Keratinocyte (primary cell): ENCODE results near the gene ADAM12. TPM values are rescaled to one million over a fixed set of nuclear protein-coding genes. Genes with fewer than 3 reads are reported as not detected.

Source experiments
- DNase-seq: peaks from one replicate; pipeline ENCODE4 v3.0.0-alpha.2; 2011; ENCODE audit warnings: low read depth, missing footprints, low spot score
- FAIRE-seq: peaks from 2 replicates; lab custom pipeline; 2011; peaks lifted over from hg19 to GRCh38; lab: Jason Lieb, UNC
- H2AFZ ChIP-seq: 2 replicates; pipeline ENCODE4 v1.6.0; 2012; ENCODE audit warnings: low read length, control low read depth, inconsistent platforms; ENCODE audit not compliant: control insufficient read depth
- H3K27ac ChIP-seq: 2 replicates; pipeline ENCODE4 v1.5.1; 2011; ENCODE audit warnings: low read length; ENCODE audit not compliant: control insufficient read depth, insufficient read depth
- H3K27me3 ChIP-seq: 3 replicates; pipeline ENCODE4 v1.6.0; 2011; ENCODE audit warnings: low read length; ENCODE audit not compliant: control insufficient read depth, insufficient read depth; ENCODE audit errors: extremely low read depth
- H3K36me3 ChIP-seq, 2 experiments: 2 replicates in 1 of 2; 3 replicates in 1 of 2; pipeline ENCODE4 v1.5.1; 2011; ENCODE audit warnings: low read length in 2 of 2, mild to moderate bottlenecking in 1 of 2; ENCODE audit not compliant: control insufficient read depth in 2 of 2, insufficient read depth in 2 of 2; ENCODE audit errors: extremely low read depth in 1 of 2
- H3K4me1 ChIP-seq: 3 replicates; pipeline ENCODE4 v1.5.1; 2011; ENCODE audit warnings: low read length; ENCODE audit not compliant: control insufficient read depth, insufficient read depth; ENCODE audit errors: extremely low read depth
- H3K4me2 ChIP-seq: 3 replicates; pipeline ENCODE4 v1.6.0; 2011; ENCODE audit warnings: low read depth, low read length; ENCODE audit not compliant: control insufficient read depth, insufficient read depth; ENCODE audit errors: extremely low read depth
- H3K4me3 ChIP-seq, 3 experiments: fragments of 200-600 bp in 1 of 3; sonication (generic) in 1 of 3; 2 replicates in 2 of 3; 3 replicates in 1 of 3; pipeline ENCODE4 v1.5.1; 2011 to 2016; ENCODE audit warnings: low read length in 3 of 3, mild to moderate bottlenecking in 3 of 3, control low read depth in 2 of 3, inconsistent platforms in 1 of 3, low read depth in 1 of 3, mixed read lengths in 1 of 3, mixed run types in 1 of 3, moderate library complexity in 1 of 3; ENCODE audit not compliant: control insufficient read depth in 2 of 3, insufficient read depth in 2 of 3; ENCODE audit errors: extremely low read depth in 1 of 3
- H3K79me2 ChIP-seq: 2 replicates; pipeline ENCODE4 v1.6.0; 2012; ENCODE audit warnings: low read length; ENCODE audit not compliant: control insufficient read depth, insufficient read depth
- H3K9ac ChIP-seq: 3 replicates; pipeline ENCODE4 v1.6.0; 2011; ENCODE audit warnings: low read length; ENCODE audit not compliant: control insufficient read depth, insufficient read depth; ENCODE audit errors: extremely low read depth
- H3K9me1 ChIP-seq: 3 replicates; pipeline ENCODE4 v1.6.0; 2011; ENCODE audit warnings: low read length; ENCODE audit not compliant: control insufficient read depth, insufficient read depth; ENCODE audit errors: extremely low read depth
- H3K9me3 ChIP-seq: 2 replicates; pipeline ENCODE4 v1.5.1; 2012; ENCODE audit warnings: low read depth, low read length; ENCODE audit not compliant: control insufficient read depth
- H4K20me1 ChIP-seq: 3 replicates; pipeline ENCODE4 v1.6.0; 2011; ENCODE audit warnings: low read length; ENCODE audit not compliant: control insufficient read depth, insufficient read depth; ENCODE audit errors: extremely low read depth
- CTCF ChIP-seq, 3 experiments: IDR thresholded peaks in 1 of 3; conservative IDR thresholded peaks in 1 of 3; optimal IDR thresholded peaks in 1 of 3; 2 replicates in 2 of 3; 3 replicates in 1 of 3; pipeline versions ENCODE3 to v1.5.1; 2011; ENCODE audit warnings: low read length in 3 of 3, mild to moderate bottlenecking in 3 of 3, moderate library complexity in 2 of 3, control low read depth in 1 of 3, inconsistent platforms in 1 of 3; ENCODE audit not compliant: insufficient read depth in 2 of 3; ENCODE audit errors: extremely low read depth in 1 of 3
- EZH2 ChIP-seq: IDR thresholded peaks from one replicate; pipeline ENCODE4 v1.6.1; 2012; ENCODE audit warnings: inconsistent platforms, mild to moderate bottlenecking, low read length, moderate library complexity
- dilution Hi-C: fragments of 300-500 bp; cut with MboI; formaldehyde crosslinking; loops from one replicate; pipeline ENCODE4 v1.7.0; 2020; ENCODE audit warnings: low sequenced_read_pairs; ENCODE audit not compliant: extremely low pct_ligation_motif_present
- polyA plus RNA-seq, 5 experiments: library from polyadenylated mRNA; depleted of rRNA in 3 of 5; stranded (reverse) in 3 of 5; stranded (forward) in 1 of 5; unstranded in 1 of 5; fragments of >200 nt; gene quantifications; 1 replicate in 1 of 5; 2 replicates in 3 of 5; 3 replicates in 1 of 5; pipeline versions ENCODE4 v1.2.1 to v1.2.3, GENCODE V29; 2011 to 2012; ENCODE audit warnings: missing spikeins in 2 of 5, low read depth in 1 of 5, low replicate concordance in 1 of 5

Gene ADAM12
- polyA plus RNA-seq, 1 donor (not counting 4 experiments of a cell fraction or from before 2014, with no cell fraction given), result 0.07 TPM

- Histone ChIP-seq H3K4me2 (no peak overlapping the region), H3K9me1 (no peaks in the 10 kb centered on the region), H3K4me3 (no peak overlapping the region), H3K79me2 (no peaks in the 10 kb centered on the region), H3K9me3 (no peaks in the 10 kb centered on the region), H3K36me3 (no peaks in the 10 kb centered on the region), H3K27me3 (no peaks in the 10 kb centered on the region), H3K4me1 (no peaks in the 10 kb centered on the region), H3K27ac (no peak overlapping the region), H2AFZ (no peak overlapping the region), H4K20me1 (no peaks in the 10 kb centered on the region), H3K9ac (no peak overlapping the region)
- dilution Hi-C loops, result no loop called here
- no peak for TF ChIP-seq EZH2
- TF ChIP-seq CTCF (optimal IDR thresholded peaks at IDR 0.05 in 1 of 3, IDR thresholded peaks at IDR 0.05 in 1 of 3, conservative IDR thresholded peaks at IDR 0.05 in 1 of 3; ENCODE audit: extremely low read depth in 1 of 3, insufficient read depth in 2 of 3, low read length in 3 of 3), result no peak
- no peak for DNase-seq
- no peak for FAIRE-seq
These were observed 263.5 kb downstream of the ADAM12 start for GRCh38 chr10:126124668-126125349.

GRCh38 chr10:126124046-126124445 lies 264.2 kb downstream of the ADAM12 start:
- TF ChIP-seq EZH2 (no peak), CTCF (optimal IDR thresholded peaks at IDR 0.05 in 1 of 3, IDR thresholded peaks at IDR 0.05 in 1 of 3, conservative IDR thresholded peaks at IDR 0.05 in 1 of 3; ENCODE audit: extremely low read depth in 1 of 3, insufficient read depth in 2 of 3, low read length in 3 of 3) (no peak)
- Histone ChIP-seq H3K27ac (no peak overlapping the region), H3K4me2 (no peak overlapping the region), H3K4me3 (no peak overlapping the region), H2AFZ (no peak overlapping the region), H3K9me3 (no peaks in the 10 kb centered on the region), H3K27me3 (no peaks in the 10 kb centered on the region), H3K79me2 (no peaks in the 10 kb centered on the region), H3K9me1 (no peaks in the 10 kb centered on the region), H4K20me1 (no peaks in the 10 kb centered on the region), H3K36me3 (no peaks in the 10 kb centered on the region), H3K9ac (no peak overlapping the region), H3K4me1 (no peaks in the 10 kb centered on the region)
- dilution Hi-C loops, result no loop called here
- no peak for FAIRE-seq
- no peak for DNase-seq
